Mammary epithelial cell (primary cell): ENCODE data around the gene OSM.

Experiments
- CTCF ChIP-seq, 2 donors: IDR thresholded peaks in 1 of 2; conservative IDR thresholded peaks in 1 of 2; 2 replicates each; pipeline ENCODE4 v1.5.1; 2011 to 2012; ENCODE audit warnings: inconsistent platforms in 2 of 2, low read length in 2 of 2, mild to moderate bottlenecking in 2 of 2, control low read depth in 1 of 2, low read depth in 1 of 2; ENCODE audit not compliant: insufficient read depth in 1 of 2; ENCODE audit errors: extremely low read depth in 1 of 2
- EZH2 ChIP-seq: IDR thresholded peaks from 2 replicates; pipeline ENCODE4 v1.6.1; 2012; ENCODE audit warnings: low read length, inconsistent platforms, borderline replicate concordance

GRCh38 chr22:30228509-30229359, 37.9 kb downstream of the OSM start:
- no peak for TF ChIP-seq CTCF (conservative IDR thresholded peaks at IDR 0.05 in 1 of 2, IDR thresholded peaks at IDR 0.05 in 1 of 2; ENCODE audit: extremely low read depth in 1 of 2, insufficient read depth in 1 of 2, low read depth in 1 of 2, low read length in 2 of 2)
- no peak for TF ChIP-seq EZH2
